Endothelial cell of umbilical vein (primary cell): Measurements from ENCODE around the gene CYP8B1. TPM values are rescaled to one million over a fixed set of nuclear protein-coding genes. Genes with fewer than 3 reads are reported as not detected.

Source experiments
- BruUV-seq: library from RNA; stranded (reverse); fragments of 400-500 nt; replicated peaks from 2 replicates; lab custom pipeline; 2021; lab: Mats Ljungman, UMichigan
- CTCF ChIA-PET: fragments of 300-600, 350-600 bp; sonication (Branson Sonifier 250); formaldehyde crosslinking; loops from one replicate; lab custom pipeline; 2021; ENCODE audit warnings: antibody characterized with exemption, inconsistent platforms; lab: Charles Lee
- POLR2A ChIA-PET: fragments of 300-600, 350-600 bp; sonication (Branson Sonifier 250); formaldehyde crosslinking; loops from one replicate; lab custom pipeline; 2021; ENCODE audit warnings: antibody characterized with exemption, inconsistent platforms; lab: Charles Lee
- DNase-seq: peaks from one replicate; pipeline ENCODE4 v3.0.0-alpha.2; 2011; ENCODE audit warnings: low read depth, low spot score
- FAIRE-seq: peaks from 2 replicates; lab custom pipeline; 2011; peaks lifted over from hg19 to GRCh38; lab: Jason Lieb, UNC
- H2AFZ ChIP-seq: 2 replicates; pipeline ENCODE4 v1.6.0; 2012; ENCODE audit warnings: low read depth, low read length, control low read depth, inconsistent platforms
- H3K27ac ChIP-seq: 2 replicates; pipeline ENCODE4 v1.5.1; 2011; ENCODE audit warnings: low read depth, mild to moderate bottlenecking, control low read depth, low read length, moderate library complexity; ENCODE audit not compliant: insufficient read depth
- H3K27me3 ChIP-seq, 2 experiments: 2 replicates each; pipeline versions ENCODE4 v1.6.0 to v1.6.1; 2011; ENCODE audit warnings: low read length in 2 of 2, mixed read lengths in 1 of 2; ENCODE audit not compliant: control insufficient read depth in 2 of 2, insufficient read depth in 2 of 2
- H3K36me3 ChIP-seq, 2 experiments: 2 replicates in 1 of 2; 3 replicates in 1 of 2; pipeline ENCODE4 v1.5.1; 2011; ENCODE audit warnings: low read length in 2 of 2, mild to moderate bottlenecking in 1 of 2, moderate library complexity in 1 of 2; ENCODE audit not compliant: control insufficient read depth in 2 of 2, insufficient read depth in 2 of 2; ENCODE audit errors: extremely low read depth in 1 of 2
- H3K4me1 ChIP-seq: 3 replicates; pipeline ENCODE4 v1.5.1; 2011; ENCODE audit warnings: mild to moderate bottlenecking, low read length; ENCODE audit not compliant: control insufficient read depth, insufficient read depth; ENCODE audit errors: extremely low read depth
- H3K4me2 ChIP-seq: 2 replicates; pipeline ENCODE4 v1.6.1; 2011; ENCODE audit warnings: low read length, control low read depth, mixed read lengths; ENCODE audit not compliant: insufficient read depth
- H3K4me3 ChIP-seq, 3 experiments: fragments of 200-600 bp in 1 of 3; sonication (generic), shearing (Covaris generic) in 1 of 3; replicated peaks in 1 of 3; 2 replicates each; pipeline ENCODE4 v1.5.1; 2011 to 2016; ENCODE audit warnings: control low read depth in 3 of 3, low read length in 3 of 3, mild to moderate bottlenecking in 2 of 3, inconsistent platforms in 1 of 3, low read depth in 1 of 3, moderate library complexity in 1 of 3; ENCODE audit not compliant: insufficient read depth in 1 of 3
- H3K79me2 ChIP-seq: 2 replicates; pipeline ENCODE4 v1.6.0; 2012; ENCODE audit warnings: low read length, inconsistent platforms; ENCODE audit not compliant: control insufficient read depth, insufficient read depth
- H3K9ac ChIP-seq: replicated peaks from 2 replicates; pipeline ENCODE3; 2011; ENCODE audit warnings: low read length, control low read depth; ENCODE audit not compliant: insufficient read depth; ENCODE audit errors: extremely low read depth
- H3K9me1 ChIP-seq: replicated peaks from 3 replicates; pipeline ENCODE4 v1.6.0; 2011; ENCODE audit warnings: mild to moderate bottlenecking, low read length; ENCODE audit not compliant: control insufficient read depth, insufficient read depth; ENCODE audit errors: extremely low read depth
- H3K9me3 ChIP-seq: replicated peaks from 2 replicates; pipeline ENCODE4 v1.5.1; 2012; ENCODE audit warnings: low read length, inconsistent platforms; ENCODE audit not compliant: control insufficient read depth, insufficient read depth
- H4K20me1 ChIP-seq: replicated peaks from 2 replicates; pipeline ENCODE3; 2011; ENCODE audit warnings: mild to moderate bottlenecking, low read length; ENCODE audit not compliant: control insufficient read depth, insufficient read depth; ENCODE audit errors: extremely low read depth
- CTCF ChIP-seq, 2 donors: IDR thresholded peaks; 1 replicate in 1 of 2; 2 replicates in 1 of 2; pipeline ENCODE4 v1.5.1; 2011; ENCODE audit warnings: low read length in 2 of 2, mild to moderate bottlenecking in 2 of 2, moderate library complexity in 2 of 2, control low read depth in 1 of 2, inconsistent platforms in 1 of 2, low read depth in 1 of 2; ENCODE audit not compliant: insufficient read depth in 1 of 2; ENCODE audit errors: extremely low read depth in 1 of 2
- EZH2 ChIP-seq: IDR thresholded peaks from 2 replicates; pipeline ENCODE4 v1.6.1; 2012; ENCODE audit warnings: borderline replicate concordance, low read depth, mild to moderate bottlenecking, moderate library complexity, low read length, inconsistent platforms; ENCODE audit not compliant: severe bottlenecking
- FOS ChIP-seq: IDR thresholded peaks from 2 replicates; pipeline ENCODE4 v1.6.1; 2011; ENCODE audit warnings: mild to moderate bottlenecking, low read length, moderate library complexity, borderline replicate concordance; ENCODE audit not compliant: insufficient read depth
- GATA2 ChIP-seq: IDR thresholded peaks from 2 replicates; pipeline ENCODE4 v1.7.0; 2011; ENCODE audit warnings: low read depth, mild to moderate bottlenecking, moderate library complexity, mixed read lengths, low read length; ENCODE audit not compliant: insufficient read length, insufficient read depth
- JUN ChIP-seq: IDR thresholded peaks from 2 replicates; pipeline ENCODE4 v1.6.1; 2011; ENCODE audit warnings: borderline replicate concordance, low read depth; ENCODE audit not compliant: insufficient read length, insufficient read depth
- MAX ChIP-seq: IDR thresholded peaks from 2 replicates; pipeline ENCODE4 v1.6.1; 2011; ENCODE audit not compliant: insufficient read depth, insufficient read length
- MYC ChIP-seq: IDR thresholded peaks from one replicate; pipeline ENCODE4 v1.6.1; 2011; ENCODE audit warnings: mild to moderate bottlenecking, low read depth, low read length
- POLR2A ChIP-seq: IDR thresholded peaks from 2 replicates; pipeline ENCODE4 v1.6.1; 2012; ENCODE audit warnings: low read depth, mild to moderate bottlenecking, control low read depth, low read length
- POLR2AphosphoS5 ChIP-seq: IDR thresholded peaks from 2 replicates; pipeline ENCODE4 v1.6.1; 2012; ENCODE audit warnings: low read depth, mild to moderate bottlenecking, control low read depth, low read length, moderate library complexity; ENCODE audit not compliant: insufficient read depth
- dilution Hi-C: fragments of 300-500 bp; cut with MboI; formaldehyde crosslinking; loops from one replicate; pipeline ENCODE4 v1.15.0; 2019; ENCODE audit warnings: low sequenced_read_pairs; ENCODE audit not compliant: extremely low pct_ligation_motif_present
- intact Hi-C: fragments of 100-400 bp; cut with micrococcal nuclease; formaldehyde crosslinking; loops from one replicate; pipeline ENCODE4 v1.10.0; 2022
- polyA plus RNA-seq, 4 experiments: library from polyadenylated mRNA; depleted of rRNA in 3 of 4; stranded (reverse) in 3 of 4; unstranded in 1 of 4; fragments of >200 nt; gene quantifications; 2 replicates each; pipeline versions ENCODE4 v1.2.1 to v1.2.3, GENCODE V29; 2011 to 2012; ENCODE audit warnings: missing spikeins in 1 of 4
- total RNA-seq: library from RNA; stranded (reverse); gene quantifications from 2 replicates; pipeline ENCODE4 v1.2.3, GENCODE V29; 2021

The CYP8B1 gene
- total and polyA plus RNA-seq, 2 donors (not counting 3 experiments of a cell fraction or from before 2014, with no cell fraction given), result not detected

GRCh38 chr3:42847731-42848130 is 27.9 kb downstream of the CYP8B1 start:
- H3K4me2 ChIP-seq, result no peak overlapping the region
- no peak overlapping the region for H2AFZ ChIP-seq
- no TSS peak for BruUV-seq
- peaks cover 2 to 17% of the 10 kb centered on the region in 2 experiments for H3K27me3 ChIP-seq
- no peaks in the 10 kb centered on the region for H3K9me3 ChIP-seq
- H3K4me3 ChIP-seq, result no peak overlapping the region
- intact Hi-C loops, result no loop called here
- H3K4me1 ChIP-seq, result no peaks in the 10 kb centered on the region
- H3K36me3 ChIP-seq, result no peaks in the 10 kb centered on the region
- H4K20me1 ChIP-seq, result no peaks in the 10 kb centered on the region
- DNase-seq, result no peak
- POLR2A ChIA-PET, result no interaction called here
- dilution Hi-C loops, result no loop called here
- FAIRE-seq, result no peak
- H3K9ac ChIP-seq, result no peak overlapping the region
- H3K79me2 ChIP-seq, result no peaks in the 10 kb centered on the region
- H3K9me1 ChIP-seq, result no peaks in the 10 kb centered on the region
- TF ChIP-seq POLR2A (no peak), CTCF (IDR thresholded peaks at IDR 0.05; ENCODE audit: extremely low read depth in 1 of 2, insufficient read depth in 1 of 2, low read depth in 1 of 2, low read length in 2 of 2) (no peak), EZH2 (no peak), MAX (no peak), FOS (no peak), GATA2 (no peak), MYC (no peak), POLR2AphosphoS5 (no peak), JUN (no peak)
- CTCF ChIA-PET, result no interaction called here
- no peak overlapping the region for H3K27ac ChIP-seq
